Keratinocyte (primary cell): ENCODE data around the gene EXOC4. TPM values are rescaled to one million over a fixed set of nuclear protein-coding genes. Genes with fewer than 3 reads are reported as not detected.

Experiments
- DNase-seq: peaks from one replicate; pipeline ENCODE4 v3.0.0-alpha.2; 2011; ENCODE audit warnings: low read depth, missing footprints, low spot score
- FAIRE-seq: peaks from 2 replicates; lab custom pipeline; 2011; peaks lifted over from hg19 to GRCh38; lab: Jason Lieb, UNC
- H2AFZ ChIP-seq: 2 replicates; pipeline ENCODE4 v1.6.0; 2012; ENCODE audit warnings: low read length, control low read depth, inconsistent platforms; ENCODE audit not compliant: control insufficient read depth
- H3K27ac ChIP-seq: 2 replicates; pipeline ENCODE4 v1.5.1; 2011; ENCODE audit warnings: low read length; ENCODE audit not compliant: control insufficient read depth, insufficient read depth
- H3K27me3 ChIP-seq: 3 replicates; pipeline ENCODE4 v1.6.0; 2011; ENCODE audit warnings: low read length; ENCODE audit not compliant: control insufficient read depth, insufficient read depth; ENCODE audit errors: extremely low read depth
- H3K36me3 ChIP-seq, 2 experiments: 2 replicates in 1 of 2; 3 replicates in 1 of 2; pipeline ENCODE4 v1.5.1; 2011; ENCODE audit warnings: low read length in 2 of 2, mild to moderate bottlenecking in 1 of 2; ENCODE audit not compliant: control insufficient read depth in 2 of 2, insufficient read depth in 2 of 2; ENCODE audit errors: extremely low read depth in 1 of 2
- H3K4me1 ChIP-seq: 3 replicates; pipeline ENCODE4 v1.5.1; 2011; ENCODE audit warnings: low read length; ENCODE audit not compliant: control insufficient read depth, insufficient read depth; ENCODE audit errors: extremely low read depth
- H3K4me2 ChIP-seq: 3 replicates; pipeline ENCODE4 v1.6.0; 2011; ENCODE audit warnings: low read depth, low read length; ENCODE audit not compliant: control insufficient read depth, insufficient read depth; ENCODE audit errors: extremely low read depth
- H3K4me3 ChIP-seq, 3 experiments: fragments of 200-600 bp in 1 of 3; sonication (generic) in 1 of 3; 2 replicates in 2 of 3; 3 replicates in 1 of 3; pipeline ENCODE4 v1.5.1; 2011 to 2016; ENCODE audit warnings: low read length in 3 of 3, mild to moderate bottlenecking in 3 of 3, control low read depth in 2 of 3, inconsistent platforms in 1 of 3, low read depth in 1 of 3, mixed read lengths in 1 of 3, mixed run types in 1 of 3, moderate library complexity in 1 of 3; ENCODE audit not compliant: control insufficient read depth in 2 of 3, insufficient read depth in 2 of 3; ENCODE audit errors: extremely low read depth in 1 of 3
- H3K79me2 ChIP-seq: 2 replicates; pipeline ENCODE4 v1.6.0; 2012; ENCODE audit warnings: low read length; ENCODE audit not compliant: control insufficient read depth, insufficient read depth
- H3K9ac ChIP-seq: 3 replicates; pipeline ENCODE4 v1.6.0; 2011; ENCODE audit warnings: low read length; ENCODE audit not compliant: control insufficient read depth, insufficient read depth; ENCODE audit errors: extremely low read depth
- H3K9me1 ChIP-seq: 3 replicates; pipeline ENCODE4 v1.6.0; 2011; ENCODE audit warnings: low read length; ENCODE audit not compliant: control insufficient read depth, insufficient read depth; ENCODE audit errors: extremely low read depth
- H3K9me3 ChIP-seq: 2 replicates; pipeline ENCODE4 v1.5.1; 2012; ENCODE audit warnings: low read depth, low read length; ENCODE audit not compliant: control insufficient read depth
- H4K20me1 ChIP-seq: 3 replicates; pipeline ENCODE4 v1.6.0; 2011; ENCODE audit warnings: low read length; ENCODE audit not compliant: control insufficient read depth, insufficient read depth; ENCODE audit errors: extremely low read depth
- CTCF ChIP-seq, 3 experiments: IDR thresholded peaks in 1 of 3; conservative IDR thresholded peaks in 1 of 3; optimal IDR thresholded peaks in 1 of 3; 2 replicates in 2 of 3; 3 replicates in 1 of 3; pipeline versions ENCODE3 to v1.5.1; 2011; ENCODE audit warnings: low read length in 3 of 3, mild to moderate bottlenecking in 3 of 3, moderate library complexity in 2 of 3, control low read depth in 1 of 3, inconsistent platforms in 1 of 3; ENCODE audit not compliant: insufficient read depth in 2 of 3; ENCODE audit errors: extremely low read depth in 1 of 3
- EZH2 ChIP-seq: IDR thresholded peaks from one replicate; pipeline ENCODE4 v1.6.1; 2012; ENCODE audit warnings: inconsistent platforms, mild to moderate bottlenecking, low read length, moderate library complexity
- dilution Hi-C: fragments of 300-500 bp; cut with MboI; formaldehyde crosslinking; loops from one replicate; pipeline ENCODE4 v1.7.0; 2020; ENCODE audit warnings: low sequenced_read_pairs; ENCODE audit not compliant: extremely low pct_ligation_motif_present
- polyA plus RNA-seq, 5 experiments: library from polyadenylated mRNA; depleted of rRNA in 3 of 5; stranded (reverse) in 3 of 5; stranded (forward) in 1 of 5; unstranded in 1 of 5; fragments of >200 nt; gene quantifications; 1 replicate in 1 of 5; 2 replicates in 3 of 5; 3 replicates in 1 of 5; pipeline versions ENCODE4 v1.2.1 to v1.2.3, GENCODE V29; 2011 to 2012; ENCODE audit warnings: missing spikeins in 2 of 5, low read depth in 1 of 5, low replicate concordance in 1 of 5

The EXOC4 gene
- polyA plus RNA-seq, 1 donor (not counting 4 experiments of a cell fraction or from before 2014, with no cell fraction given): 52.6 TPM

DNA sequence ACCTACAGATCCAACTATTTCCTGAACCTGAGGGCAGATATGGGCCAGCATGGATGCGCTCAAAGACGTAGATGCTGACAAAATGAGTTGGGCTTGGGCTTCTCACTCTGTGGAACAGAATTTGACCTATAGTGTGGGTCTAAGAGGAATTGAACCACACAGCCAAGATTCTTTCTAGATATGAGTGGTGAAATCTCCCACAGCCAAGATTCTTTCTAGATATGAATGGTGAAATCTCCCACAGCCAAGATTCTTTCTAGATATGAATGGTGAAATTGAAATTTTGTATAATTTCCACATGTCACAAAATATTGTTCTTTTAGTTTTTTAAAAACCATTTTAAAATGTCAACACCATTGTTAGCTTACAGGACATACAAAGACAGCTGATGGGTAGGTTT lies 658.8 kb downstream of the EXOC4 start:
- no peaks in the 10 kb centered on the region for H4K20me1 ChIP-seq
- H3K4me1 ChIP-seq: peaks cover 32% of the 10 kb centered on the region
- dilution Hi-C loops: no loop called here
- no peaks in the 10 kb centered on the region for H3K79me2 ChIP-seq
- H3K4me3 ChIP-seq: no peak overlapping the region
- H2AFZ ChIP-seq: no peak overlapping the region
- no peak overlapping the region for H3K9ac ChIP-seq
- H3K27ac ChIP-seq: no peak overlapping the region
- FAIRE-seq: no peak
- no peaks in the 10 kb centered on the region for H3K36me3 ChIP-seq
- peaks cover 1% of the 10 kb centered on the region for H3K9me3 ChIP-seq
- H3K27me3 ChIP-seq: no peaks in the 10 kb centered on the region
- no peak for TF ChIP-seq EZH2
- no peak for TF ChIP-seq CTCF (optimal IDR thresholded peaks at IDR 0.05 in 1 of 3, IDR thresholded peaks at IDR 0.05 in 1 of 3, conservative IDR thresholded peaks at IDR 0.05 in 1 of 3; ENCODE audit: extremely low read depth in 1 of 3, insufficient read depth in 2 of 3, low read length in 3 of 3)
- H3K4me2 ChIP-seq: no peak overlapping the region
- H3K9me1 ChIP-seq: no peaks in the 10 kb centered on the region
- no peak for DNase-seq

DNA sequence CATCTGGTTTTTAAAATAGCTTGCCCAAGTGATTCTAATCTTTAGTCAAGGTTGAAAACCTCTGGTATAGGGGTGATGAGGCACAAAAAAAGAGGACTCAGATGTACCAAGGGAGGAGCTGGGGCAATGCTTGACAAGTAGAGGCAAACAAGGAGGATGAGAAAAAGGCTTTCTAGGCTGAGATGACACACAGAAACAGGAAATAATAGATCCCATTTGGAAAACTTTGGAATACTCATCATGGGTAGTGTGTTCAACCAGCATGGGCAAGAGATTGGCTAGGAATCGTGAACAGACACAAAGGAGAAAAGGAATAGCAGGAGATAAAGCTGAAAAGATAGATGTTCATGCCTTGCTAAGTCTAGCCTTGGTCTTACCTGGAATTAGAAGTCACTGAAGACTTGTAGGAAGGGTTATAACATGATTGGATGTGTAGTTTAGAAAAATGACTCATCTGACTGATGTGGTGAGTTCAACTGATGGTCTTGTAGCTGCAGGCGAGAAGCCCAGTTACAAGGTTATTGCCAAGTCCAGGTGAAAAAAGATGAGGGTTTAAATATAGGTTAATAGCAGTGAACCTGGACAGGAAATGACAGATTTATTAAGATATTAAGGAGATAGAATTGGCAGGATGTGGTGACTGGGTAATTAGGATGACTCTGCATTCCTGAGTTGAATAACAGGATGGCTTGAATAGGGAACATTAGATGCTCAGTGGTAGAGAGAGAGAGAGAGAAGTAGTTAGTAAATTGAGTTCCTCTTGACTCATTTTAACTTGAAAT lies 660.2 kb downstream of the EXOC4 start:
- no peak overlapping the region for H3K4me3 ChIP-seq
- DNase-seq (peak; percentile 91), FAIRE-seq (peak; percentile 97)
- H3K4me2 ChIP-seq: peak overlapping the region; percentile 62
- dilution Hi-C loops: no loop called here
- H2AFZ ChIP-seq: no peak overlapping the region
- TF ChIP-seq CTCF (optimal IDR thresholded peaks at IDR 0.05 in 1 of 3, IDR thresholded peaks at IDR 0.05 in 1 of 3, conservative IDR thresholded peaks at IDR 0.05 in 1 of 3; ENCODE audit: extremely low read depth in 1 of 3, insufficient read depth in 2 of 3, low read length in 3 of 3) (no peak), EZH2 (no peak)
- no peaks in the 10 kb centered on the region for H3K9me1 ChIP-seq
- peak overlapping the region; percentile 34 for H3K27ac ChIP-seq
- no peaks in the 10 kb centered on the region for H4K20me1 ChIP-seq
- H3K27me3 ChIP-seq: no peaks in the 10 kb centered on the region
- no peaks in the 10 kb centered on the region for H3K79me2 ChIP-seq
- H3K36me3 ChIP-seq: no peaks in the 10 kb centered on the region
- H3K9ac ChIP-seq: no peak overlapping the region
- H3K4me1 ChIP-seq: peaks cover 32% of the 10 kb centered on the region
- H3K9me3 ChIP-seq: peaks cover 1% of the 10 kb centered on the region
